ENCODE measurements around the gene ID4.

DNA sequence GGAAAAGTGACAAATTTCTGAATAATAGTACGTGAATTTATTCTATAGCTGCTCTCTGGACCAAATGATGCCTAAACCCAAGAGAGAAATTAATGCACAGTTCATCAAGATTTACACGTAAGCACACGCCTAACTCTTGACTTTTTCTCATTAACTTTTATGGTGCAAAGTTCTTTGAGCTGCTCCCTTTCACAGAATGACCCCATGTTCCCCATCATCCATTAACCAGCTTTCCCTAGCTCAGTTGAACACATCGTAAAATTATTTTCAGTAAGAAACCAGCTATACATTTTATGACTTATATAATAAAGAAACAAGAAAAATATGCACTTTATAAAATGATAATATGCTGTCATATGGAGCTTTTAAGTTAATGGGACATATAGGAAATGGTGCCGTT lies 54.3 kb downstream of the ID4 start:
- TF ChIP-seq, protein P1, sequence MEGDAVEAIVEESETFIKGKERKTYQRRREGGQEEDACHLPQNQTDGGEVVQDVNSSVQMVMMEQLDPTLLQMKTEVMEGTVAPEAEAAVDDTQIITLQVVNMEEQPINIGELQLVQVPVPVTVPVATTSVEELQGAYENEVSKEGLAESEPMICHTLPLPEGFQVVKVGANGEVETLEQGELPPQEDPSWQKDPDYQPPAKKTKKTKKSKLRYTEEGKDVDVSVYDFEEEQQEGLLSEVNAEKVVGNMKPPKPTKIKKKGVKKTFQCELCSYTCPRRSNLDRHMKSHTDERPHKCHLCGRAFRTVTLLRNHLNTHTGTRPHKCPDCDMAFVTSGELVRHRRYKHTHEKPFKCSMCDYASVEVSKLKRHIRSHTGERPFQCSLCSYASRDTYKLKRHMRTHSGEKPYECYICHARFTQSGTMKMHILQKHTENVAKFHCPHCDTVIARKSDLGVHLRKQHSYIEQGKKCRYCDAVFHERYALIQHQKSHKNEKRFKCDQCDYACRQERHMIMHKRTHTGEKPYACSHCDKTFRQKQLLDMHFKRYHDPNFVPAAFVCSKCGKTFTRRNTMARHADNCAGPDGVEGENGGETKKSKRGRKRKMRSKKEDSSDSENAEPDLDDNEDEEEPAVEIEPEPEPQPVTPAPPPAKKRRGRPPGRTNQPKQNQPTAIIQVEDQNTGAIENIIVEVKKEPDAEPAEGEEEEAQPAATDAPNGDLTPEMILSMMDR (IDR thresholded peaks at IDR 0.05): no peak
- TF ChIP-seq POLR2A (IDR thresholded peaks at IDR 0.05): no peak
